Mesendoderm (in vitro differentiated cells): ENCODE measurements around the gene BBS9.
A peak's percentile ranks its signal among the peaks of the same experiment; 100 is the strongest.

Source experiments
- DNase-seq: peaks from one replicate; pipeline ENCODE4 v3.0.0; 2013
- H2AK5ac ChIP-seq: 2 replicates; pipeline ENCODE4 v1.6.1; 2013; ENCODE audit warnings: low read length, inconsistent platforms
- H2BK120ac ChIP-seq: 2 replicates; pipeline ENCODE4 v1.6.1; 2013; ENCODE audit warnings: low read depth, mild to moderate bottlenecking, low read length, moderate library complexity, mixed read lengths
- H2BK15ac ChIP-seq: replicated peaks from 2 replicates; pipeline ENCODE4 v1.6.1; 2013; ENCODE audit warnings: low read depth, mild to moderate bottlenecking, moderate library complexity
- H2BK5ac ChIP-seq: 2 replicates; pipeline ENCODE4 v1.6.1; 2013; ENCODE audit warnings: low read length, inconsistent platforms
- H3K18ac ChIP-seq: 2 replicates; pipeline ENCODE4 v1.6.1; 2013; ENCODE audit warnings: mild to moderate bottlenecking, low read length, mixed read lengths
- H3K23ac ChIP-seq: one replicate; pipeline ENCODE4 v1.6.1; 2013; ENCODE audit warnings: low read length
- H3K27ac ChIP-seq: 2 replicates; pipeline ENCODE4 v1.5.1; 2013; ENCODE audit warnings: low read depth, mild to moderate bottlenecking, inconsistent platforms, low read length, moderate library complexity
- H3K27me3 ChIP-seq: 2 replicates; pipeline ENCODE4 v1.6.1; 2013; ENCODE audit warnings: low read length, control low read depth, mild to moderate bottlenecking, inconsistent platforms; ENCODE audit not compliant: insufficient read depth, poor library complexity
- H3K36me3 ChIP-seq: 2 replicates; pipeline ENCODE4 v1.6.1; 2013; ENCODE audit warnings: low read length, inconsistent platforms; ENCODE audit not compliant: control insufficient read depth, insufficient read depth
- H3K4ac ChIP-seq: one replicate; pipeline ENCODE4 v1.6.1; 2013; ENCODE audit warnings: low read depth, mild to moderate bottlenecking, low read length, moderate library complexity
- H3K4me1 ChIP-seq: 2 replicates; pipeline ENCODE4 v1.6.1; 2013; ENCODE audit warnings: low read depth, low read length, inconsistent platforms; ENCODE audit not compliant: control insufficient read depth
- H3K4me2 ChIP-seq: 2 replicates; pipeline ENCODE4 v1.6.1; 2013; ENCODE audit warnings: low read length
- H3K4me3 ChIP-seq: 2 replicates; pipeline ENCODE4 v1.5.1; 2013; ENCODE audit warnings: mild to moderate bottlenecking, low read length
- H3K56ac ChIP-seq: one replicate; pipeline ENCODE4 v1.6.1; 2013; ENCODE audit warnings: low read length
- H3K79me1 ChIP-seq: 2 replicates; pipeline ENCODE4 v1.6.1; 2013; ENCODE audit warnings: low read length, inconsistent platforms
- H3K79me2 ChIP-seq: 2 replicates; pipeline ENCODE4 v1.6.1; 2013; ENCODE audit warnings: mild to moderate bottlenecking, low read length; ENCODE audit not compliant: control insufficient read depth, insufficient read depth
- H3K9ac ChIP-seq: 2 replicates; pipeline ENCODE4 v1.6.1; 2013; ENCODE audit warnings: low read length, inconsistent platforms
- H4K5ac ChIP-seq: one replicate; pipeline ENCODE4 v1.6.1; 2013; ENCODE audit warnings: low read length
- H4K8ac ChIP-seq: one replicate; pipeline ENCODE4 v1.6.1; 2013; ENCODE audit warnings: low read depth, mild to moderate bottlenecking, control low read depth, low read length, moderate library complexity
- WGBS: extraction: QIAGEN DNeasy Blood & Tissue Kit; methylation state at CpG from one replicate; pipeline ENCODE4 v1.1.7; 2013; ENCODE audit warnings: low lambda C conversion rate, missing lambda C conversion rate; ENCODE audit not compliant: insufficient coverage; ENCODE audit errors: extremely low coverage; 5-methylcytosine and 5-hydroxymethylcytosine counted together

BBS9 gene

DNA sequence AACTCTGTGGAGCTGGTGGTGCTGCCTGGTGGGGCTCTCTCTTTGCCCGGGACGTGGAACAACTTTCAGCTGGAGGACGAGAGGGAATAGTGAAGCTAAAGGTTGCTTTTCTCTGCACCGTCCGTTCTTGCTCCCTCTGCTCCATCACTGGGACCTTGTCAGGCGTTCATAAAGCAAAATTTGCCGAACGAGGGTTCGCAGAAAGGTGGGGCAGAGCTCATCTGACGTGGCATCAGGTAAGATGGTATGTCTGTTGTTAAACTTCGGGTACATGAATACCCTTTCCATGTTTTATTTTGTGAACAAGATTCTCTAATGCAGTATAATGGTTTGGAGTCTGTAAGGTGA is 416 bp downstream of the BBS9 start:
- Histone ChIP-seq H3K9ac (peak overlapping the region; percentile 60), H3K23ac (no peak overlapping the region), H3K36me3 (no peaks in the 10 kb centered on the region), H3K27ac (no peak overlapping the region), H3K4ac (no peak overlapping the region), H2BK15ac (no peak overlapping the region), H3K27me3 (no peaks in the 10 kb centered on the region), H3K4me2 (peak overlapping the region; percentile 68), H3K79me2 (no peaks in the 10 kb centered on the region), H2BK5ac (no peak overlapping the region), H3K56ac (peak overlapping the region; percentile 71), H3K4me3 (peak overlapping the region; percentile 51), H3K4me1 (no peaks in the 10 kb centered on the region), H4K8ac (no peak overlapping the region), H2AK5ac (no peak overlapping the region), H3K18ac (no peak overlapping the region), H4K5ac (no peak overlapping the region), H3K79me1 (no peaks in the 10 kb centered on the region), H2BK120ac (no peak overlapping the region)
- WGBS, result no CpG with 5 or more reads among the region's 11 CpGs
- DNase-seq, result no peak

DNA sequence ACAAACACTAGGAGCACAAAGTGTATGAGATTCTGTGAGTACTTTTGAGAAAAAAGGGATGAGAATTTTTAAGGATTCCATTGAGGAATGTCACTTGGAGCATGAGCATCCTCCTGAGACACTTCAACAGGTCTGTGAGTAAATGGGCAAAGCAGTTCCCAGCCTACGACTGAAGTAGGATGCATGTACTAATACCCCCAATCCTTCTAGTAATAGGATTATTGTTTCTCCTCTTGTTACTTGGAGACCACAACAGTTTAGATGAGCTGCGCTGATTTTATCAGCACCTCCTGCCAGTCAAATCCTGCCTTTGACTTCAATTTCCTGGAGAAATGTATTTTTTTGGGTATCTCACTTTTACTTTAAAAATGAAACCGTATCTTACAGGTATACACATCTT is 820 bp downstream of the BBS9 start:
- H3K36me3 ChIP-seq, result no peaks in the 10 kb centered on the region
- no peak overlapping the region for H3K18ac ChIP-seq
- peak overlapping the region; percentile 12 for H3K56ac ChIP-seq
- H3K4me1 ChIP-seq, result no peaks in the 10 kb centered on the region
- no peak overlapping the region for H2BK15ac ChIP-seq
- H3K79me2 ChIP-seq, result no peaks in the 10 kb centered on the region
- no peak overlapping the region for H3K27ac ChIP-seq
- H4K8ac ChIP-seq, result no peak overlapping the region
- H3K23ac ChIP-seq, result no peak overlapping the region
- DNase-seq, result peak; percentile 40
- no peak overlapping the region for H3K4me3 ChIP-seq
- no peak overlapping the region for H2BK120ac ChIP-seq
- no peak overlapping the region for H4K5ac ChIP-seq
- WGBS, result no CpG with 5 or more reads among the region's 3 CpGs
- no peak overlapping the region for H2BK5ac ChIP-seq
- H3K9ac ChIP-seq, result no peak overlapping the region
- peak overlapping the region; percentile 68 for H3K4me2 ChIP-seq
- H3K27me3 ChIP-seq, result no peaks in the 10 kb centered on the region
- no peaks in the 10 kb centered on the region for H3K79me1 ChIP-seq
- H3K4ac ChIP-seq, result no peak overlapping the region
- no peak overlapping the region for H2AK5ac ChIP-seq

DNA sequence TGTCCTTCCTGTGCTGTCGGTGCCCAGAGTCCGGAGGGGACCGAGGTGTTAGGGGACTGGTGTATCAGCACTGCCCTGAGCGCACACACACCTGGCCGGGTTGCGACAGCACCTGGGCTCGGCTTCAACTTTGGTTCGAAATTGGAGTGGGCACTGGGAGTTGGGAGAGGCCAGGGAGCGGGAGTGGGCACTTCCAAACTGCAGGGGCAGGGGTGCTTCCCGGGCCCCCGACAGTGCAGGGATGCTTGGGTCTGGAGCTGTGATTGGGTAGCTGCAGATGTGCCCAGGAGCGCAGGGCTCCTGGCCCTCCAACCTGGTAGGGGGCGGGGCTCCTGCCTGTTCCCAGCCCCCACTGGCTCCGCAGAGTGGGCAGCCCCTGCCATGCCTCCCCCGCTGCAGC is 7.7 kb downstream of the BBS9 start:
- Histone ChIP-seq H2BK15ac (no peak overlapping the region), H3K56ac (no peak overlapping the region), H3K4me3 (no peak overlapping the region), H3K23ac (no peak overlapping the region), H3K4ac (no peak overlapping the region), H2BK120ac (no peak overlapping the region), H2AK5ac (no peak overlapping the region), H3K79me2 (no peaks in the 10 kb centered on the region), H4K8ac (no peak overlapping the region), H3K9ac (no peak overlapping the region), H3K4me1 (no peaks in the 10 kb centered on the region), H3K18ac (no peak overlapping the region), H4K5ac (no peak overlapping the region), H3K27me3 (no peaks in the 10 kb centered on the region), H2BK5ac (no peak overlapping the region), H3K36me3 (no peaks in the 10 kb centered on the region), H3K79me1 (no peaks in the 10 kb centered on the region), H3K4me2 (no peak overlapping the region), H3K27ac (no peak overlapping the region)
- no CpG with 5 or more reads among the region's 15 CpGs for WGBS
- DNase-seq, result no peak

DNA sequence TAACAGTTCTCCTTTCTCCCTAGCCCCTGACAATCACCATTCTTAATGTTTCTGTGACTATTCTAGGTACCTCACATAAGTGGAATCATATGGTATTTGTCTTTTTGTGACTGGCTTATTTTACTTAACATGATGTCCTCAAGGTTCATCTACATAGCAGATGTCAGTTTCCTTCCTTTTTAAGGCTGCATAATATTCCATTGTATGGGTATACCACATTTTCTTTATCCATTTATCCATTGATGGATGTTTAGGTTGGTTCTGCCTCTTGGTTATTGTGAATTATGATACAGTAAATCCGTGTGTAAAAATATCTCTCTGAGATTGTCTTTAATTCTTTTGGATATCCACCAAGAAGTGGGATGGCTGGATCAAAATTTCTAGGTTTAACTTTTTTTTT is 13.2 kb downstream of the BBS9 start:
- no peak overlapping the region for H3K4me2 ChIP-seq
- H3K4me1 ChIP-seq, result no peaks in the 10 kb centered on the region
- H2BK5ac ChIP-seq, result no peak overlapping the region
- no peak overlapping the region for H3K4me3 ChIP-seq
- H3K79me1 ChIP-seq, result no peaks in the 10 kb centered on the region
- H3K79me2 ChIP-seq, result no peaks in the 10 kb centered on the region
- no peak overlapping the region for H3K9ac ChIP-seq
- H2BK120ac ChIP-seq, result no peak overlapping the region
- H3K36me3 ChIP-seq, result no peaks in the 10 kb centered on the region
- no peak for DNase-seq
- H3K56ac ChIP-seq, result no peak overlapping the region
- H3K18ac ChIP-seq, result no peak overlapping the region
- no peak overlapping the region for H3K27ac ChIP-seq
- WGBS, result no CpG with 5 or more reads among the region's 1 CpG
- no peak overlapping the region for H4K8ac ChIP-seq
- H3K4ac ChIP-seq, result no peak overlapping the region
- no peaks in the 10 kb centered on the region for H3K27me3 ChIP-seq
- no peak overlapping the region for H2BK15ac ChIP-seq
- no peak overlapping the region for H2AK5ac ChIP-seq
- no peak overlapping the region for H3K23ac ChIP-seq
- H4K5ac ChIP-seq, result no peak overlapping the region

GRCh38 chr7:33143996-33144718 is 14.8 kb downstream of the BBS9 start:
- Histone ChIP-seq H2BK15ac (no peak overlapping the region), H3K4me2 (no peak overlapping the region), H3K56ac (no peak overlapping the region), H3K27ac (no peak overlapping the region), H3K79me2 (no peaks in the 10 kb centered on the region), H3K4me3 (no peak overlapping the region), H3K9ac (no peak overlapping the region), H3K79me1 (no peaks in the 10 kb centered on the region), H2BK120ac (no peak overlapping the region), H3K36me3 (no peaks in the 10 kb centered on the region), H2AK5ac (no peak overlapping the region), H3K18ac (no peak overlapping the region), H2BK5ac (no peak overlapping the region), H4K8ac (no peak overlapping the region), H3K4me1 (no peaks in the 10 kb centered on the region), H3K23ac (no peak overlapping the region), H3K27me3 (no peaks in the 10 kb centered on the region), H4K5ac (no peak overlapping the region), H3K4ac (no peak overlapping the region)
- no peak for DNase-seq
- WGBS, result no CpG with 5 or more reads among the region's 4 CpGs

DNA sequence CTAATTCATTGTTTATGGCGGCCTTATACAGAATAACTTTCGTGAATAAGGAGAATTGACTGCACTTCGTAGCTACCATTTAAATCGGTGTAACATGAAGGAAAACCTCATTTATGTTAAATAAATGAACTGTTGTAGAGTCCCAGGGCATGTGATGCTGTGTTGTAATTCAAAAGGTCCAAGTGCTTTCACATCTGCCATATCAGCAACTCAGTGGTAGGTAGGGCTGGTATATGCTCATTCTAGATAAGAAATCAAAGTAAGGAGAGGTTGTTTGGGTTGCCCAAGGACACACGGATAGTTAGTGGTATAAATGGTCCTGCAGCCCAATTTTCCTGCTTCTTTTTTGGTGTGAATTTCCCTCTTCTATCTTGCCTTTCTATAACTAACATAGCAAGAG is 15.8 kb downstream of the BBS9 start:
- Histone ChIP-seq H4K8ac (no peak overlapping the region), H3K36me3 (no peaks in the 10 kb centered on the region), H3K27me3 (no peaks in the 10 kb centered on the region), H4K5ac (no peak overlapping the region), H3K56ac (no peak overlapping the region), H3K27ac (no peak overlapping the region), H3K4ac (no peak overlapping the region), H2BK15ac (no peak overlapping the region), H3K4me2 (no peak overlapping the region), H2AK5ac (no peak overlapping the region), H2BK5ac (no peak overlapping the region), H3K4me3 (no peak overlapping the region), H2BK120ac (no peak overlapping the region), H3K4me1 (no peaks in the 10 kb centered on the region), H3K9ac (no peak overlapping the region), H3K79me2 (no peaks in the 10 kb centered on the region), H3K79me1 (no peaks in the 10 kb centered on the region), H3K18ac (no peak overlapping the region), H3K23ac (no peak overlapping the region)
- no CpG with 5 or more reads among the region's 5 CpGs for WGBS
- peak; percentile 2 for DNase-seq
